Endothelial cell of umbilical vein (primary cell): ENCODE results near the gene RBM25. TPM values are rescaled to one million over a fixed set of nuclear protein-coding genes. Genes with fewer than 3 reads are reported as not detected.

Experiments used
- BruUV-seq: library from RNA; stranded (reverse); fragments of 400-500 nt; replicated peaks from 2 replicates; lab custom pipeline; 2021; lab: Mats Ljungman, UMichigan
- CTCF ChIA-PET: fragments of 300-600, 350-600 bp; sonication (Branson Sonifier 250); formaldehyde crosslinking; loops from one replicate; lab custom pipeline; 2021; ENCODE audit warnings: antibody characterized with exemption, inconsistent platforms; lab: Charles Lee
- POLR2A ChIA-PET: fragments of 300-600, 350-600 bp; sonication (Branson Sonifier 250); formaldehyde crosslinking; loops from one replicate; lab custom pipeline; 2021; ENCODE audit warnings: antibody characterized with exemption, inconsistent platforms; lab: Charles Lee
- DNase-seq: peaks from one replicate; pipeline ENCODE4 v3.0.0-alpha.2; 2011; ENCODE audit warnings: low read depth, low spot score
- FAIRE-seq: peaks from 2 replicates; lab custom pipeline; 2011; peaks lifted over from hg19 to GRCh38; lab: Jason Lieb, UNC
- H2AFZ ChIP-seq: 2 replicates; pipeline ENCODE4 v1.6.0; 2012; ENCODE audit warnings: low read depth, low read length, control low read depth, inconsistent platforms
- H3K27ac ChIP-seq: 2 replicates; pipeline ENCODE4 v1.5.1; 2011; ENCODE audit warnings: low read depth, mild to moderate bottlenecking, control low read depth, low read length, moderate library complexity; ENCODE audit not compliant: insufficient read depth
- H3K27me3 ChIP-seq, 2 experiments: 2 replicates each; pipeline versions ENCODE4 v1.6.0 to v1.6.1; 2011; ENCODE audit warnings: low read length in 2 of 2, mixed read lengths in 1 of 2; ENCODE audit not compliant: control insufficient read depth in 2 of 2, insufficient read depth in 2 of 2
- H3K36me3 ChIP-seq, 2 experiments: 2 replicates in 1 of 2; 3 replicates in 1 of 2; pipeline ENCODE4 v1.5.1; 2011; ENCODE audit warnings: low read length in 2 of 2, mild to moderate bottlenecking in 1 of 2, moderate library complexity in 1 of 2; ENCODE audit not compliant: control insufficient read depth in 2 of 2, insufficient read depth in 2 of 2; ENCODE audit errors: extremely low read depth in 1 of 2
- H3K4me1 ChIP-seq: 3 replicates; pipeline ENCODE4 v1.5.1; 2011; ENCODE audit warnings: mild to moderate bottlenecking, low read length; ENCODE audit not compliant: control insufficient read depth, insufficient read depth; ENCODE audit errors: extremely low read depth
- H3K4me2 ChIP-seq: 2 replicates; pipeline ENCODE4 v1.6.1; 2011; ENCODE audit warnings: low read length, control low read depth, mixed read lengths; ENCODE audit not compliant: insufficient read depth
- H3K4me3 ChIP-seq, 3 experiments: fragments of 200-600 bp in 1 of 3; sonication (generic), shearing (Covaris generic) in 1 of 3; replicated peaks in 1 of 3; 2 replicates each; pipeline ENCODE4 v1.5.1; 2011 to 2016; ENCODE audit warnings: control low read depth in 3 of 3, low read length in 3 of 3, mild to moderate bottlenecking in 2 of 3, inconsistent platforms in 1 of 3, low read depth in 1 of 3, moderate library complexity in 1 of 3; ENCODE audit not compliant: insufficient read depth in 1 of 3
- H3K79me2 ChIP-seq: 2 replicates; pipeline ENCODE4 v1.6.0; 2012; ENCODE audit warnings: low read length, inconsistent platforms; ENCODE audit not compliant: control insufficient read depth, insufficient read depth
- H3K9ac ChIP-seq: replicated peaks from 2 replicates; pipeline ENCODE3; 2011; ENCODE audit warnings: low read length, control low read depth; ENCODE audit not compliant: insufficient read depth; ENCODE audit errors: extremely low read depth
- H3K9me1 ChIP-seq: replicated peaks from 3 replicates; pipeline ENCODE4 v1.6.0; 2011; ENCODE audit warnings: mild to moderate bottlenecking, low read length; ENCODE audit not compliant: control insufficient read depth, insufficient read depth; ENCODE audit errors: extremely low read depth
- H3K9me3 ChIP-seq: replicated peaks from 2 replicates; pipeline ENCODE4 v1.5.1; 2012; ENCODE audit warnings: low read length, inconsistent platforms; ENCODE audit not compliant: control insufficient read depth, insufficient read depth
- H4K20me1 ChIP-seq: replicated peaks from 2 replicates; pipeline ENCODE3; 2011; ENCODE audit warnings: mild to moderate bottlenecking, low read length; ENCODE audit not compliant: control insufficient read depth, insufficient read depth; ENCODE audit errors: extremely low read depth
- CTCF ChIP-seq, 2 donors: IDR thresholded peaks; 1 replicate in 1 of 2; 2 replicates in 1 of 2; pipeline ENCODE4 v1.5.1; 2011; ENCODE audit warnings: low read length in 2 of 2, mild to moderate bottlenecking in 2 of 2, moderate library complexity in 2 of 2, control low read depth in 1 of 2, inconsistent platforms in 1 of 2, low read depth in 1 of 2; ENCODE audit not compliant: insufficient read depth in 1 of 2; ENCODE audit errors: extremely low read depth in 1 of 2
- EZH2 ChIP-seq: IDR thresholded peaks from 2 replicates; pipeline ENCODE4 v1.6.1; 2012; ENCODE audit warnings: borderline replicate concordance, low read depth, mild to moderate bottlenecking, moderate library complexity, low read length, inconsistent platforms; ENCODE audit not compliant: severe bottlenecking
- FOS ChIP-seq: IDR thresholded peaks from 2 replicates; pipeline ENCODE4 v1.6.1; 2011; ENCODE audit warnings: mild to moderate bottlenecking, low read length, moderate library complexity, borderline replicate concordance; ENCODE audit not compliant: insufficient read depth
- JUN ChIP-seq: IDR thresholded peaks from 2 replicates; pipeline ENCODE4 v1.6.1; 2011; ENCODE audit warnings: borderline replicate concordance, low read depth; ENCODE audit not compliant: insufficient read length, insufficient read depth
- MAX ChIP-seq: IDR thresholded peaks from 2 replicates; pipeline ENCODE4 v1.6.1; 2011; ENCODE audit not compliant: insufficient read depth, insufficient read length
- MYC ChIP-seq: IDR thresholded peaks from one replicate; pipeline ENCODE4 v1.6.1; 2011; ENCODE audit warnings: mild to moderate bottlenecking, low read depth, low read length
- POLR2AphosphoS5 ChIP-seq: IDR thresholded peaks from 2 replicates; pipeline ENCODE4 v1.6.1; 2012; ENCODE audit warnings: low read depth, mild to moderate bottlenecking, control low read depth, low read length, moderate library complexity; ENCODE audit not compliant: insufficient read depth
- dilution Hi-C: fragments of 300-500 bp; cut with MboI; formaldehyde crosslinking; loops from one replicate; pipeline ENCODE4 v1.15.0; 2019; ENCODE audit warnings: low sequenced_read_pairs; ENCODE audit not compliant: extremely low pct_ligation_motif_present
- intact Hi-C: fragments of 100-400 bp; cut with micrococcal nuclease; formaldehyde crosslinking; loops from one replicate; pipeline ENCODE4 v1.10.0; 2022
- polyA plus RNA-seq, 4 experiments: library from polyadenylated mRNA; depleted of rRNA in 3 of 4; stranded (reverse) in 3 of 4; unstranded in 1 of 4; fragments of >200 nt; gene quantifications; 2 replicates each; pipeline versions ENCODE4 v1.2.1 to v1.2.3, GENCODE V29; 2011 to 2012; ENCODE audit warnings: missing spikeins in 1 of 4
- total RNA-seq: library from RNA; stranded (reverse); gene quantifications from 2 replicates; pipeline ENCODE4 v1.2.3, GENCODE V29; 2021

The RBM25 gene
- total and polyA plus RNA-seq, 2 donors (not counting 3 experiments of a cell fraction or from before 2014, with no cell fraction given): 20.6 to 86.1 TPM

- H3K27me3 ChIP-seq: no peaks in the 10 kb centered on the region
- H3K79me2 ChIP-seq: no peaks in the 10 kb centered on the region
- H3K36me3 ChIP-seq: no peaks in the 10 kb centered on the region
- H3K4me3 ChIP-seq: no peak overlapping the region
- no peak overlapping the region for H3K27ac ChIP-seq
- no peaks in the 10 kb centered on the region for H3K4me1 ChIP-seq
- dilution Hi-C loops (no loop called here), intact Hi-C loops (no loop called here)
- H2AFZ ChIP-seq: no peak overlapping the region
- H4K20me1 ChIP-seq: no peaks in the 10 kb centered on the region
- BruUV-seq: no TSS peak
- FAIRE-seq: no peak
- no peak overlapping the region for H3K9ac ChIP-seq
- H3K9me1 ChIP-seq: no peaks in the 10 kb centered on the region
- no peak overlapping the region for H3K4me2 ChIP-seq
- TF ChIP-seq JUN (no peak), EZH2 (no peak), CTCF (IDR thresholded peaks at IDR 0.05; ENCODE audit: extremely low read depth in 1 of 2, insufficient read depth in 1 of 2, low read depth in 1 of 2, low read length in 2 of 2) (no peak), MYC (no peak), POLR2AphosphoS5 (no peak), FOS (no peak), MAX (no peak)
- no peaks in the 10 kb centered on the region for H3K9me3 ChIP-seq
- no peak for DNase-seq
- ChIA-PET POLR2A (no interaction called here), CTCF (no interaction called here)
Observed at GRCh38 chr14:73047808-73048207, 10.5 kb upstream of the RBM25 start.
